ENCODE data around the gene GPR157.

The GPR157 gene

DNA sequence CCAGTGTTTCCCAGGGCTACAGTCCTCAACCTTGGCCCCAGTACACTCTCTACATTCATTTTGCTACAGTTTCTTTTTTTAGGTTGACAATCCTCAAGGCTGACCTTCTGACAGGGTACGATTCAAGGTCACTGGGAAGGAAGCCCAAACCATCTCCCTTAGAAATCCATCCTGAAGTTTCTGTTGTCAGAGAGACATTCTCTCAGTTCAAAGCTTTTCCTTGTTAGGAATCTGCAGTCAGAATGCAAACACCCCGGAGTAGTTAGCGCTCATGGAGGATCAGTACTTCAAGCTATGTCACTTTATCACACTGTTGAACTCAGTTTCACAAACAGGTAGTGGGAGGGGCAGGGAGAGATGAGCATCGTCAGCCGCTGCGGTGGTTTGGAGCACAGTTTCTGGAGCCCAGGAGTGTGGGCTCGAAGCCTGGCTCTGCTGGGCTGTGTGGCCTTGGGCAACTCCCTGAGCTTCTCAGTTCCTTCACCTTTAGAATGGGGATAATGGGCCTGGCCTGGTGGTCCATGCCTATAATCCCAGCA is 63.6 kb downstream of the GPR157 start:
- Histone ChIP-seq H3K4me2 (ENCODE audit: low read length) (no peak overlapping the region), H2AFZ (ENCODE audit: low read depth, low read length) (no peak overlapping the region), H3K9ac (ENCODE audit: low read length) (no peak overlapping the region), H3K4me3 (ENCODE audit: low read length) (no peak overlapping the region), H3K9me3 (ENCODE audit: insufficient read depth, low read length) (no peaks in the 10 kb centered on the region), H3K79me2 (ENCODE audit: low read length) (no peaks in the 10 kb centered on the region), H4K20me1 (ENCODE audit: insufficient read depth, low read length) (no peaks in the 10 kb centered on the region), H3K27me3 (ENCODE audit: low read depth, low read length) (no peaks in the 10 kb centered on the region), H3K27ac (ENCODE audit: low read length) (no peak overlapping the region), H3K36me3 (replicated peaks; ENCODE audit: low read depth, low read length) (no peaks in the 10 kb centered on the region), H3K4me1 (ENCODE audit: low read length) (peaks cover 37% of the 10 kb centered on the region)
- TF ChIP-seq EZH2phosphoT487 (IDR thresholded peaks at IDR 0.05; ENCODE audit: low read depth), result no peak
- TF ChIP-seq, protein P1, sequence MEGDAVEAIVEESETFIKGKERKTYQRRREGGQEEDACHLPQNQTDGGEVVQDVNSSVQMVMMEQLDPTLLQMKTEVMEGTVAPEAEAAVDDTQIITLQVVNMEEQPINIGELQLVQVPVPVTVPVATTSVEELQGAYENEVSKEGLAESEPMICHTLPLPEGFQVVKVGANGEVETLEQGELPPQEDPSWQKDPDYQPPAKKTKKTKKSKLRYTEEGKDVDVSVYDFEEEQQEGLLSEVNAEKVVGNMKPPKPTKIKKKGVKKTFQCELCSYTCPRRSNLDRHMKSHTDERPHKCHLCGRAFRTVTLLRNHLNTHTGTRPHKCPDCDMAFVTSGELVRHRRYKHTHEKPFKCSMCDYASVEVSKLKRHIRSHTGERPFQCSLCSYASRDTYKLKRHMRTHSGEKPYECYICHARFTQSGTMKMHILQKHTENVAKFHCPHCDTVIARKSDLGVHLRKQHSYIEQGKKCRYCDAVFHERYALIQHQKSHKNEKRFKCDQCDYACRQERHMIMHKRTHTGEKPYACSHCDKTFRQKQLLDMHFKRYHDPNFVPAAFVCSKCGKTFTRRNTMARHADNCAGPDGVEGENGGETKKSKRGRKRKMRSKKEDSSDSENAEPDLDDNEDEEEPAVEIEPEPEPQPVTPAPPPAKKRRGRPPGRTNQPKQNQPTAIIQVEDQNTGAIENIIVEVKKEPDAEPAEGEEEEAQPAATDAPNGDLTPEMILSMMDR (IDR thresholded peaks at IDR 0.05; ENCODE audit: low read depth, low read length), result no peak

DNA sequence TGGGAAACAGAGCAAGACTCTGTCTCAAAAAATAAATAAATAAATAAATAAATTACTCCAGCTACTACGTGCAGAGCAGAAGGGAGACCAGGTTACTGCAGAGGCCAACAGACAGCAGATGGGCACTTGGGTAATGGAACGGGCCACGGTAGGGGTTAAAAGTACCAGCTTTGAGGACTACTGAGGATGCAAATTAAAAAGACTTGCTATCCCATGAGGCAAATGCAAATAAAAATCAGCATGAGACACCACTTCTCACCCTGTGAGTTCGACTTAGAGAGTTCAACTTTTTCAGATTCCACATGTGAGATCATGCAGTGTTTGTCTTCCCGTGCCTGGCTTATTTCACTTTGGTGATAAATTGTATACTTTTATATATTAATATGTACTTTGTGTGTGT is 66.1 kb downstream of the GPR157 start:
- TF ChIP-seq EZH2phosphoT487 (IDR thresholded peaks at IDR 0.05; ENCODE audit: low read depth), result no peak
- TF ChIP-seq, protein P1 (IDR thresholded peaks at IDR 0.05; ENCODE audit: low read depth, low read length), result no peak
- no peaks in the 10 kb centered on the region for H3K9me3 ChIP-seq (ENCODE audit: insufficient read depth, low read length)
- no peaks in the 10 kb centered on the region for H4K20me1 ChIP-seq (ENCODE audit: insufficient read depth, low read length)
- no peaks in the 10 kb centered on the region for H3K27me3 ChIP-seq (ENCODE audit: low read depth, low read length)
- H3K36me3 ChIP-seq (replicated peaks; ENCODE audit: low read depth, low read length), result no peaks in the 10 kb centered on the region
- H2AFZ ChIP-seq (ENCODE audit: low read depth, low read length), result no peak overlapping the region
- H3K27ac ChIP-seq (ENCODE audit: low read length), result no peak overlapping the region
- H3K79me2 ChIP-seq (ENCODE audit: low read length), result no peaks in the 10 kb centered on the region
- no peak overlapping the region for H3K9ac ChIP-seq (ENCODE audit: low read length)
- no peak overlapping the region for H3K4me3 ChIP-seq (ENCODE audit: low read length)
- H3K4me1 ChIP-seq (ENCODE audit: low read length), result peaks cover 14% of the 10 kb centered on the region
- no peak overlapping the region for H3K4me2 ChIP-seq (ENCODE audit: low read length)

DNA sequence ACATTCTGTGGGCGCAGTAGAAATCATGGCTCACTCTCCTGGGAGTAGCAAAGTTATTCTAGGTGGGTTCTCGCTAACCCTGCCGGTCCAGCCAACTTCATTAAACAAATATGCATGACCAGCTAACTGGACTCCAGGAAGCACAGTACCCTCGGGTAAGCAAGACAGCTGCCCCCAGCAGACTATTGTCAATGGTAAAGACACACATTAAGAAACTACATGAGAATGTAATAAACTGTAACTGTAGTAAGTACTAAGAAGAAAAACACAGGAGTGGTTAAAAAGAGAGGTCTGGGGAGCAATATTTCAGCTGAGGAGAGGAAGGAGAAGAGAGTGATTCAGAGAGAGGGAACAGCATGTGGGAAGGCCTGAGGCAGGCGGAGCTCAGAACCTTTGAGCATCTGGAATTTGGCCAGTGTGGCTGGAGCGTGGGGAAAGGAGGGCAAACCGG is 66.9 kb downstream of the GPR157 start:
- Histone ChIP-seq H3K4me3 (ENCODE audit: low read length) (no peak overlapping the region), H2AFZ (ENCODE audit: low read depth, low read length) (no peak overlapping the region), H3K9ac (ENCODE audit: low read length) (no peak overlapping the region), H3K4me1 (ENCODE audit: low read length) (peaks cover 7% of the 10 kb centered on the region), H3K36me3 (replicated peaks; ENCODE audit: low read depth, low read length) (no peaks in the 10 kb centered on the region), H3K9me3 (ENCODE audit: insufficient read depth, low read length) (no peaks in the 10 kb centered on the region), H3K27me3 (ENCODE audit: low read depth, low read length) (no peaks in the 10 kb centered on the region), H3K27ac (ENCODE audit: low read length) (no peak overlapping the region), H4K20me1 (ENCODE audit: insufficient read depth, low read length) (no peaks in the 10 kb centered on the region), H3K4me2 (ENCODE audit: low read length) (no peak overlapping the region), H3K79me2 (ENCODE audit: low read length) (no peaks in the 10 kb centered on the region)
- TF ChIP-seq EZH2phosphoT487 (IDR thresholded peaks at IDR 0.05; ENCODE audit: low read depth), result no peak
- TF ChIP-seq, protein P1 (IDR thresholded peaks at IDR 0.05; ENCODE audit: low read depth, low read length), result no peak

DNA sequence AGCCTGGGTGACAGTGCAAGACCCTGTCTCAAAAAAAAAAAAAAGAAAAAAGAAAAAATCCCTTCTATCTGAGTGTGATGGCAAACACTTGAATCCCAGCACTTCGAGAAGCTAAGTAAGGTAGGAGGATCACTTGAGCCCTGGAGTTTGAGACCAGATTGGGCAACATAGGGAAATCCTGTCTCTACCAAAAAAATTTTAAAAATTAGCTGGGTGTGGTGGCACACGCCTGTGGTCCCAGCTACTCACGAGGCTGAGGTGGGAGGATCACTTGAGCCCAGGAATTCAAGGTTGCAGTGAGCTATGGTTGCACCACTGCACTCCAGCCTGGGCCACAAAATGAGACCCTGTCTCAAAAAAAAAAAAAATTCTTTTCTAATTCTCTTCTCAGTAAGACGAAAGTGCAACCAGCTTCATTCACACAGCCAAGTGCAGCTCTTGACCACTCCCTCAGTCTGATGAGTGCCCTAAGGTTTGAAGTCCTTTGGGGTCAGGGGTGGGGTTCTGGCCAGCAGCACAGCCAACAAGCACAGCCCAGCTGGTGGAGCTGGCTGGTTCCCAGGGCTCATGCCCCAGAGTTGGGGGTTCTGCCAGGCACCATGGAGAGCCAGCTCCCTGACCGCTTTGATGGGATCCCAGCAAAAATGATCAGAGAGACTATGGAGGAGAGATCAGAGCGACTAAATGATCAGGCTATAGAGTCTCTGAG is 67.5 kb downstream of the GPR157 start:
- Histone ChIP-seq H3K9me3 (ENCODE audit: insufficient read depth, low read length) (no peaks in the 10 kb centered on the region), H3K79me2 (ENCODE audit: low read length) (no peaks in the 10 kb centered on the region), H2AFZ (ENCODE audit: low read depth, low read length) (no peak overlapping the region), H3K9ac (ENCODE audit: low read length) (no peak overlapping the region), H3K27ac (ENCODE audit: low read length) (no peak overlapping the region), H3K4me3 (ENCODE audit: low read length) (no peak overlapping the region), H3K27me3 (ENCODE audit: low read depth, low read length) (no peaks in the 10 kb centered on the region), H4K20me1 (ENCODE audit: insufficient read depth, low read length) (no peaks in the 10 kb centered on the region), H3K4me1 (ENCODE audit: low read length) (peaks cover 6% of the 10 kb centered on the region; the same call in 1 of the 2 replicates), H3K36me3 (replicated peaks; ENCODE audit: low read depth, low read length) (no peaks in the 10 kb centered on the region), H3K4me2 (ENCODE audit: low read length) (no peak overlapping the region)
- TF ChIP-seq, protein P1 (IDR thresholded peaks at IDR 0.05; ENCODE audit: low read depth, low read length), result no peak
- TF ChIP-seq EZH2phosphoT487 (IDR thresholded peaks at IDR 0.05; ENCODE audit: low read depth), result no peak
